ENCODE measurements around the gene OR1F1. TPM values are rescaled to one million over a fixed set of nuclear protein-coding genes. Genes with fewer than 3 reads are reported as not detected.
"Not testable (repeated sequence)": the region's sequence is repeated elsewhere in the genome, so short reads cannot be mapped to it uniquely, and the experiment has no call there.

The OR1F1 gene
- polyA plus RNA-seq, 4 donors, result not detected

DNA sequence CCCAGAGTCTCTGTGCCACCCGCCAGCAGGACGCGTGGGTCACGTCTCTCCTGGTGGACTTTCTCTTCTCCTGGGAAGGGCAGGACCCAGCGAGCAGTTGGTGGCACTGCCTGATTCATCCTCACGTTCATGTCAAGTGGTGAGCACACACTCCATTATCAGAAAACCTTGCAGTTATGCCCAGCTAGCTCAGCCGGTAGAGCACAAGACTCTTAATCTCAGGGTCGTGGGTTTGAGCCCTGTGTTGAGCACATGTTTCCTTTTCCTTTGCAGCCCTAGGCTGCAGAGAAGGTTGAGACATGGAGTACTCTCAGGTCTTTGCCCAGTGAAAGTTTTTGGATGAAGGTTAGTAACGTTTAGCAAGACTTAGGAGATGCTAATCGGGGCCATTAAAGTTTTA lies 8.0 kb downstream of the OR1F1 start:
- no peak for DNase-seq (ENCODE audit: low read depth in 4 of 4, low spot score in 3 of 4)

DNA sequence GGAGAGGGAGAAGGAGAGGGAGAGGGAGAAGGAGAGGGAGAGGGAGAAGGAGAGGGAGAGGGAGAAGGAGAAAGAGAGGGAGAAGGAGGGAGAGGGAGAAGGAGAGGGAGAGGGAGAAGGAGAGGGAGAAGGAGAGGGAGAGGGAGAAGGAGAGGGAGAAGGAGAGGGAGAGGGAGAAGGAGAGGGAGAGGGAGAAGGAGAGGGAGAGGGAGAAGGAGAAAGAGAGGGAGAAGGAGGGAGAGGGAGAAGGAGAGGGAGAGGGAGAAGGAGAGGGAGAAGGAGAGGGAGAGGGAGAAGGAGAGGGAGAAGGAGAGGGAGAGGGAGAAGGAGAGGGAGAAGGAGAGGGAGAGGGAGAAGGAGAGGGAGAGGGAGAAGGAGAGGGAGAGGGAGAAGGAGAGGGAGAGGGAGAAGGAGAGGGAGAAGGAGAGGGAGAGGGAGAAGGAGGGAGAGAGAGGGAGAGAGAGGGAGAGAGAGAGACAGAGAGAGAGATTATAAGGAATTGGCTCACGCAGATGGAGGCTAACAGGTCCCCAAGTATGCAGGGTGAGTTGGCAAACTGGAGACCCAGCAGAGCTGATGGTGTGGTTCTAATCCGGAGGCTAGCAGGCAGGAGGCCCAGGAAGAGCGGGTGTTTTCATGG lies 9.8 kb downstream of the OR1F1 start:
- not testable (repeated sequence) for DNase-seq (ENCODE audit: low read depth in 4 of 4, low spot score in 3 of 4)

DNA sequence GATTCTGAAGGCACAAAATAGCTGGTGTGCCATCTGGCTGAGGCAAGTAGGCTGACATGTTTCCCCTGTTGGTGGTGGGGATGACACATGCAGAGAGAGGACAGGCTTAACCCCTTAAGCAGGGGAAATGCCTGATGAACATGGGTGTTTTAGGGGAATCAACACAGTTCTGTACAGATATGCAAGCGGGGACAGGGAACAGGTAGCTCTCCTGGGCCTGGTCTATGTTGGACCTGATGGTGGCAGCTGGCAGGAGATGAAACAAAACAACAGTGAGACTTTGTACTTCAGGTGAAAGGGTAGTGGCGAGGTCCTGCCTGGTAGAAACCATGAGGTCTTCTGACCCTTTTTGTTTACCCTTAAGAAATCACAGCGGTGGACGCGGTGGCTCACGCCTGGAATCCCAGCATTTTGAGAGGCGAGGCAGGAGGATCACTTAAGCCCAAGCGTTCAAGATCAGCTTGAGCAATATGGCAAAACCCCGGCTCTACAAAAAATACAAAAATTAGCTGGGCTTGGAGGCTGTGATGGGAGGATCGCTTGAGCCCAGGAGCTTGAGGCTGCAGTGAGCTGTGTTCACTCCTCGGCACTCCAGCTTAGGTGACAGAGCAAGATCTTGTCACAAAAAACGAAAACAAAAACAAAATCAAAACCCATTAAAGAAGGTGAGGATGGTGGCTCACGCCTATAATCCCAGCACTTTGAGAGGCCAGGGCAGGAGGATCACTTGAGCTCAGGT lies 10.5 kb downstream of the OR1F1 start:
- DNase-seq (ENCODE audit: low read depth in 4 of 4, low spot score in 3 of 4), result no peak

DNA sequence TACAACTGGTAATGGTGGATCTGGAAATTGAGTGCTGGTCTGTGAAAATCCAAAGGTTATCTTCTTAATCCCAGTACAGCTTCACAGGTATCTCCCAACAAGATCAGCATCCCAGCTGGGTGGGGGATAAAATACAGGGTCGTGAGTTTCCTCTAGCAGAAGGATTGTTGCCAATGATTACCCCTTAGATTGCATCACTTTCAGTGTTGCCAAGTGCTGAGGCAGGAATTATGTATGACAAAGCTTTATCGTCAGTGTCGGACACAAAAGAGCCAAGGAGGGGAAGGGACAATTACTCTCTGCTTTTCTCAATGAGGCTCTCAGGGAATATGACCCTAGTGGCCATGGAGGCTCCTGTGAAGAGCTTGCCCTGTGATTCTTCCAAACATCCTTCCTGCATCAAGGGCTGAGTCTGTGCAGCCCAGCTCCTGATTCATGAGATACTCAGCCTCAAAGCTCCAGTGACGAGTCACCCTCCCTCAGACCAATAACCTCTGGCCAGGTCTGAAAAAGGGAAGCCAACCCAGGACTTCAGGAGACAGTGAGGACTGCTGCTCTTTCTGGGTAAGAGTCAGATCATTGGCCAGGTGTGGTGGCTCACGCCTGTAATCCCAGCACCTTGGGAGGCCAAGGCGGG lies 15.0 kb downstream of the OR1F1 start:
- DNase-seq (ENCODE audit: low read depth in 4 of 4, low spot score in 3 of 4), result no peak

DNA sequence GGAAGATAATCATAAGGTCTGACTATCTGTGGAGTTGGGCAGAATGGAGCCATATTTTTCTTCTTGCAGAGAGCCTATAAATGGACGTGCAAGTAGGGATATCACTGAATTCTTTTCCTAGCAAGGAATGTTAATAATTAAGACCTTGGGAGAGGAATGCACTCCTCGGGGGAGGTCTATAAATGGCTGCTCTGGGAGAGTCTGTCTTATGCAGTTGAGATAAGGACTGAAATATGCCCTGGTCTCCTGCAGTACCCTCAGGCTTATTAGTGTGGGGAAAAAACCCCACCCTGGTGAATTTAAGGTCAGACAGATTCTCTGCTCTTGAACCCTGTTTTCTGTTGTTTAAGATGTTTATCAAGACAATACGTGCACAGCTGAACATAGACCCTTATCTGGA lies 17.9 kb downstream of the OR1F1 start:
- DNase-seq (ENCODE audit: low read depth in 4 of 4, low spot score in 3 of 4), result not testable (repeated sequence)

DNA sequence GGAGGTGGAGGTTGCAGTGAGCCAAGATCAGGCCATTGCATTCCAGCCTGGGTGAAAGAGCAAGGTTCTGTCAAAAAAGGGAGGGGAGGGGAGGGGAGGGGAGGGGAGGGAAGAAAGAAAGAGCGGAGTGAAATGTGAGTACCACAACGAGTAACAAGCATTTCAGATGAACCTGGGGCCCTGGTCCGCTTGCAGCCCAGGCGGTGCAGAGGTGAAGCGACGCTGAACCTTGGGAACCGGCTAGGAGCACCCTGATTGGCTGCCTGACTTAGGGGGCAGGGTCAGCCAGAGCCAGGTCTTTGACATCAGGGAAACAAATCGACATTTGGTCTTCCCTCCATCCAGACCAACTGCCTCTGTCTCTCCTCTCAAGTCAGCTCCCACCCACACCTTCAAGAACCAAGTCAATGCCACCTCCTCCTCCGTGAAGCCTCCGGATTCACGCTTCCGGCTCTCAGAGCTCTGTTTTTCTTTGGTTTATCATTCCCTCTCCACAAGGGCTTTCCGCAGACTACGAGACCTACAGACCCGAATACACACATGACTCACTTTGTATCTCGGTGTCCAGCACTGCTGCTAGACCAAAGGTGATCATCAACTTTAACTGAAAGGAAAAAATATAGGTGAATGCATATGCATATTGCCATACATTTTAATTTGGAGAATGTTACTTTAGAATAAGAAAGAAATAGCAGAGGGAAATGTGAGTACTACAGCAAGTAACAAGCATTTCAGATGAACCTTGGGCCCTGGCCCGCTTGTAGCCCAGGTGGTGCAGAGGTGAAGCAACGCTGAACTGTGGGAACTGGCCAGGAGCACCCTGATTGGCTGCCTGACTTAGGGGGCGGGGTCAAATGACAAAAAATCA lies 19.3 kb downstream of the OR1F1 start:
- no peak for DNase-seq (ENCODE audit: low read depth in 4 of 4, low spot score in 3 of 4)

DNA sequence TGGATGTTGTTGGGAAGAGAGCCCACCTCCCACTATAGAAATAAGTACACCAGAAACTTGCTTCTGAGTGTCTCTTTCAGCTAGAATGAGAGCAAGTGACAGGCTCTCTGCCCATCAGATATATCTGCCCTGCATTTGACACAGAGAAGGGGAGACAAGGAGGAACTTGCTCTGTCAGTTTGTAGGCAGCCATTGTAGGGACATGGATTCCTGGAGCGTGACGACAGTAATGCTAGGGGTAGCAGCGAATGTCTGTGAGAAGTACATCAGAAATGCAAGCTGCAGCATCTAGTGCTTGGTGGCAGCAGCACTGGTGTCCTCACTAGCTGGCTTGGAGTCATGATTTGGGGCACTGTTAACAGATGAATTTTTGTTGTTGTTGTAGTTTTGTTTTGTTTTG lies 24.0 kb downstream of the OR1F1 start:
- DNase-seq (ENCODE audit: low read depth in 4 of 4, low spot score in 3 of 4), result no peak

DNA sequence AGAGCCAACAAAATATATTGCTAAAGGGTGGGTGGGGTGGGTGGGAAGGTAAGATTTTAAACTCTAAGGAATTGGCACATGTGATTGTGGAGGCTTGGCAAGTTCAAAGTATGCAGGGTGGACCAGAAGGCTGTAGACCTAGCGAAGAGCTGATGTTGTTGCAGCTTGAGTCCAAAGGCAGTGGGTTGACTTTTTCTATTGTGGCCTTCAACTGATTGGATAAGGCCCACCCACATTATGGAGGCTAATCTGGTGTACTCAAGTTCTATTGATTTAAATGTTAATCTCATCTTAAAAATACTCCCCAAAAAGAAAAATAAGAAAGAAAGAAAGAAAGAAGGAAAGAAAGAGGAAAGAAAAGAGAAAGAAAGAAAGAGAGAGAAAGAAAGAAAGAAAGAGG lies 24.6 kb downstream of the OR1F1 start:
- DNase-seq (ENCODE audit: low read depth in 4 of 4, low spot score in 3 of 4), result no peak

DNA sequence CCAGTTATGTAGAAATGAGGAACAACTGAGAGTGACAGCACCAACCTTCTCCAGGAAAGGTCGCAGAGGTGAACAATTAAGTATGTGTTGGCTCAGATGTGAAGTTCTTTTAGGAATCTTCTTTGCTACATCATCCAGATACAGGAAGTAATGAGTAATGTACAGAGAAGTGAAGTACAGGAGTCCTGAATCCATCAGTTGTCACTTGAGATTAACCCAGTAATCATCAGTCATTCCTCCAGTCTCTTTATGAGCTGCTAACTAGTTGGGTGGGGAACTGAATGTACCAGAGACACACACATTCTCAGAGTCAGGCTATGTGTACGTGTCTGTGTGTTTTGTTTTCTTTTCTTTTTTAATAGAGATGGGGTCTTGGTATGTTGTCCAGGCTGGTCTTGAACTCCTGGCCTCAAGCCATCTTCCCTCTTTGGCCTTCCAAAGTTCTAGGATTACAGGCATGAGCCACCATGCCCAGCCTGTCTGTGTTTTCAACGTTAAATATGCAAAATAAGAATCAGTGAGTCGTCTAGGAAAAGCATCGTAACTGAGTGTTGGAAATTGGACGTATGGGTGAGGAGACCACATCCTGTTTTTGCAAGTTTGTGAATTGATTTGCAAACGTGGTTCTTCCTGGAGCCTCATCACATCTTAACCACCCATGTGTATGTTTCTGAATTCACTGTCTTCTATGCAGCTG lies 27.0 kb downstream of the OR1F1 start:
- no peak for DNase-seq (ENCODE audit: low read depth in 4 of 4, low spot score in 3 of 4)

DNA sequence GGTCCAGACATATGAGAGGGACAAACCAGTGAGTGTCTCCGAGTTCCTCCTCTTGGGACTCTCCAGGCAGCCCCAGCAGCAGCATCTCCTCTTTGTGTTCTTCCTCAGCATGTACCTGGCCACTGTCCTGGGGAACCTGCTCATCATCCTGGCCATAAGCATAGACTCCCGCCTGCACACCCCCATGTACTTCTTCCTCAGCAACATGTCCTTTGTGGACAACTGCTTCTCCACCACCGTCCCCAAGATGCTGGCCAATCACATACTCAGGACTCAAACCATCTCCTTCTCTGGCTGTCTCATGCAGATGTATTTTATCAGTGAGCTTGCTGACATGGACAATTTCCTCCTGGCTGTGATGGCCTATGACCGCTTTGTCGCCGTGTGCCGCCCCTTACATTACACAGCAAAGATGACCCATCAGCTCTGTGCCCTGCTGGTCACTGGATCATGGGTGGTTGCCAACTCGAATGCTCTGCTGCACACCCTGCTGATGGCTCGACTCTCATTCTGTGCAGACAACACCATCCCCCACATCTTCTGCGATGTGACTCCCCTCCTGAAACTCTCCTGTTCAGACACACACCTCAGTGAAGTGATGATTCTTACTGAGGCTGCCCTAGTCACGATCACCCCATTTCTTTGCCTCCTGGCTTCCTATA lies 27.7 kb downstream of the OR1F1 start:
- DNase-seq (ENCODE audit: low read depth in 4 of 4, low spot score in 3 of 4), result no peak

DNA sequence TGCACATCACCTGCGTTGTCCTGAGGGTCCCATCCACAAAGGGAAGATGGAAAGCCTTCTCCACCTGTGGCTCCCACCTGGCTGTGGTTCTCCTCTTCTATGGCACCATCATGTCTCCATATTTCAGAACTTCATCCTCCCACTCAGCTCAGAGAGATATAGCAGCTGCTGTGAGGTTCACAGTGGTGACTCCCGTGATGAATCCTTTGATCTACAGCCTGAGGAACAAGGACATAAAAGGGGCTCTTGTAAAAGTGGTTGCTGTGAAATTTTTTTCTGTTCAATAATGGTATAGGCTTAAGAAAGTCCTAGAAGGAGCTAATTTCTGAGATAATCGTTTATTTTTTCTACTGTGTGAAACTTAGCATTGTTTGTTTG lies 28.2 kb downstream of the OR1F1 start:
- DNase-seq (ENCODE audit: low read depth in 4 of 4, low spot score in 3 of 4), result no peak

DNA sequence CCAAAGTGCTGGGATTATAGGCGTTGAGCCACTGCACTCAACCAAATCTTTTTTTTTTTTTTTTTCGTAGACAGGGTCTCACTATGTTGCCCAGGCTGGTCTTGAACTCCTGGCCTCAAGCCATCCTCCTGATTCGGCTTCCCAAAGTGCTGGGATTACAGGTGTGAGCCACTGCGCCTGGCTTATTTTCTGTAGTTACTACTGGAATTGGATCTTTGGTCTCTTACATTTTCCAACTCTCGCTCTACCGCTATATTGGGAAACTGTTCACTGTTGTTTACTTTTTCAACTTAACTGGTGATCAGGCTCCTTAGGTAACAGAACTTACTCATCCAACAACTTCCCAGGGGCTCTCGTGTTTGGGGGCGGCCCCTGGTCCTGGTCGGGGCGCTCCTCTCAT lies 32.8 kb downstream of the OR1F1 start:
- DNase-seq (ENCODE audit: low read depth in 4 of 4, low spot score in 3 of 4), result no peak

DNA sequence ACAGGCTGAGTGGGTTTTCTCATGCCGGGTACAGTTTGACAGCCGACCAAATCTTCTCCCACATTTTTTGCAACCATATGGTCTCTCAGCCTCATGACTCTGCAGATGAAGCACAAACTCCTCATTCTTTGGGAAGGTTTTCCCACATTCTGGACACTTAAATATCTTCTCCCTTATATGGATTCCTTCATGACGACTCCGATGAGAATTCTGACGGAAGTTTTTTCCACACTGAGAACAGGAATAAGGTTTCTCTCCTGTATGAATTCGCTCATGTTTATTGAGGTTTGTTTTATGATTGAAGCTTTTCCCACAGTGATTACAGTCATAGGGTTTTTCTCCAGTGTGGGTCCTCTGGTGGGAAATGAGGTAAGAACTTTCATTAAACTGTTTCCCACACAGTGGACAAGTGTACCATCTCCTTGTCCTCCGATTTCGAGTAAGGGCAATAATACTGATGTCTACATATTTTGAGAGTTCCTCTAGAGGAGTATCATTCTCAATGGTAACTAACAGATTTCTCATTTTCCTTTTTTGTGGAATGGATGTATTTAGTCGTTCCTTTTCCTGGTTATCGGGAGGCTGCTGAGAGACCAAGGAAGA lies 36.0 kb downstream of the OR1F1 start:
- DNase-seq (ENCODE audit: low read depth in 4 of 4, low spot score in 3 of 4), result no peak

DNA sequence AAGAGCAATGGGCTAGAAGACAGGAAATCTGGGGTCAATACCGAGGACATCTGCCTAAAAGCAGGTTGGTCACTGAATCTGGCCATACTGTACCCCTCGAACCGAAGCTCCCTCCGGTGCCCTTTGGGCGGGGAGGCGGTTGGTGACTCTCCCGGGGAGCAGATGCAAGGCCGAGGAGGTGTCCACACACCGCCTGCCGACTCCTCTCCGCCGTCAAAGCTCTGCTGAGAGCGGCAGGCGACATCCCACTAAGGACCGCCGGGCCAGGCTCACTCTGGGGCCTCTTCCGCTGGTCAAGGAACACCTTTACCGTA lies 46.5 kb downstream of the OR1F1 start:
- no peak for DNase-seq (ENCODE audit: low read depth in 4 of 4, low spot score in 3 of 4)

DNA sequence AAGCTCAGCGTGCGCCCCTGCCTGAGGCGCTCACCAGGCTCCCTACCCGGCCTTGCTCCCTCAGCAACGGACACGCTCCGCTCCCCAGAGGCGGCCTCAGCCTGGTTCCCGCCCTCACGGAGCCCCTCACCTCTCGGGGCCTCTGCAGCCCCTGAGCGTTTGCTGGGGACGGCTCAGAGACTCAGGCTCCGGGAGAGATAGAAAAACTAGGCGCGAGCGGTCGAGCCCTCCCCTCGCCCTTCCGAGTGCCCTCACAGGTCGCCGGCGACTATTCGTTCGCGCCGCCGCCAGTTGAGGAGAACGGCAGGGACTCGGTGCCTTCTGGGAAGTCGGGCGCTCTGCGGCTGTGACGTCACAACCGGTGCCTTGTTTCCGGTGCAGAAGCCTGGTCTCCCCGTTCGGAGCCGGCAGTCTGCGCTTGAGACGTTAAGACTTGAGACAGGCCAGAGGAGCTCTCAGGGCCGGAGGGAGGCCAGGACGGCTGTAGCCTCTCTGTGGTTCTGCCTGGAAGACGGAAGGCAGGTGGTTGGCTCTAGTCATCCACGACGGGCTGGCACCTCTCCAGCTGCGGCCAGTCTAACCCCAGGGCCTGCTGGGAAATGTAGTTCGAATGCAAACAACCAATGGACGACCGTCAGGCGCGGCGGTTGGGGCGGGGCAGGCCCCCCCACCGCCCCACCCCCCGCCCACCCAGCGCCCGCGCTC lies 47.0 kb downstream of the OR1F1 start, which contains the start of gene ZNF200:
ZNF200 (minus strand) TSS at position 302 of the 705 bp plus-strand sequence. CDS start 1,403 bp downstream, outside the sequence.
- DNase-seq (ENCODE audit: low read depth in 4 of 4, low spot score in 3 of 4), result peak; percentile 87 to 93 (median 90)

DNA sequence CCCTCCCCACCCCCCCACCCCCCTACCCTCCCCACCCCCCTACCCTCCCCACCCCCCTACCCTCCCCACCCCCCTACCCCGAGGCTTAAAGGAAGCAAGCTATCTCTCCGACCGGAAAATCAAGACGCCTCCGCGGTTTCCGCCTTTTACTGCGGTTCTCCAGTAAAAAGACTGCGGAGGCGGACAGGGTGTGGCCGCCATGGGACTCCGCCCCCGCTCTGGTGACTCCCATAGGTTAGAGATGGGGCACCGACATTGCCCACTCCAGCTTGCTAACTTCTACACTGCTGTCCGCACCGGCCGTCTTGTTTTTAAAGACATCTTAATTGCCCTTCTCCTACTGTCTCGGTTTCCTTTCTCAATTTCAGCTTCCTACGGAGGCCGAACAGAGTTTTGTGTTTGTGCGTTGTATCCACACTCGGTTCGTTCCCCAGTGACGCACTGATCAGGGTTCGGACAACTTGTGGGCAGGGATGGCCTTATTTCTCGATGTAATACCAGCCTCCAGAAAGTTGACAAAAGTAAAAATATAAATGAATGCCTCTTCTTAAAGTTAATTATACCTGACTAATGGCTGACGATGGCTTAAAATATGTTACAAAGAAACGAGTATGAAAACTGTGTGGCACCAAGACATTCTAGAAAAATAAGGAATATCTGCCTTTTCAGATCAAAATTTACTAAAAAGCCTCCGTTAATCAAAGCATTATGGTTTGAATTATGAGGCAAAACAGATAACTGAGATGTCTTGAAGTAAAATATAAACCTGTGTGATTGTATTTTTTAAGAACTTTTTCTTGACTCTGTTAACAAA lies 48.1 kb downstream of the OR1F1 start:
- DNase-seq (ENCODE audit: low read depth in 4 of 4, low spot score in 3 of 4), result no peak

DNA sequence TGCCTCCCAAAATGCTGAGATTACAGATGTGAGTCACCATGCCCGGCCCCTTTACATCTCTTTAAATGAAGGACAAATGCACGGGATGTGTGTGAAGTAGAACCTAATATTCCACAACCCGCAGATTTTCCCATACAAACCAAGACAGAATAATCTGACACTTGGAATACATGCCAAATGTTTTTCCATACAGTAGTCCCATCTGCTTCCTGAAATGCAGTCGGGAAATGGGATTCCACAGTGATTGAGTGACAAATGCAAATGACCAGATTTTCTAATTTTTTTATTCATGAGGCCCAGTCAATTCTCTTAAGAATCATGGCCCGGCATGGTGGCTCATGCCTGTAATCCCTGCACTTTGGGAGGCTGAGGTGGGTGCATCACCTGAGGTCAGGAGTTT lies 53.8 kb downstream of the OR1F1 start:
- DNase-seq (ENCODE audit: low read depth in 4 of 4, low spot score in 3 of 4), result no peak

DNA sequence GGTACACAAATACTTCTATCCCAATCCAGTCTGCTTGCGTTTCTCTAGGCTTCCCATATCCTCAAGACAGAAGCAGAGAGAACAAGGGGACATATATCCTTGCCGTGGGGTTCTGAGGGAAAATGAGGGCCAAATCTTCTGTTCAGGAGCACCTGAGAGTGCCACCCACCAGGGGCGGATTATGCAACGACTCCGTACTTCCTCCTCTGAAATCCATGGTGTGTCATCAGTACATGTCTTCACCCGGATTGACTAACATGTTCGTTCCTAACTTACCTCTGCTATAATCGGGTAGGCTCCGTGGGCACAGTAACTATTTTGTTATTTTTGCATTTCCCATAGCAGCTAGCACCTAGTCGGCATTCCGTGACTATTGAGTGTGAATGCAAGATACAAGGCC lies 54.7 kb downstream of the OR1F1 start:
- no peak for DNase-seq (ENCODE audit: low read depth in 4 of 4, low spot score in 3 of 4)
